SH-SY5Y (cell line): ENCODE data around the gene SSBP3.

Experiments
- GATA2 ChIP-seq: IDR thresholded peaks from 2 replicates; pipeline ENCODE4 v1.6.1; 2011; ENCODE audit warnings: mild to moderate bottlenecking, low read depth, low read length
- GATA3 ChIP-seq: IDR thresholded peaks from 2 replicates; pipeline ENCODE4 v1.6.1; 2011; ENCODE audit warnings: low read depth, mild to moderate bottlenecking, low read length, moderate library complexity

GRCh38 chr1:54371038-54371941 lies 34.9 kb downstream of the SSBP3 start:
- TF ChIP-seq GATA2 (no peak), GATA3 (no peak)
